ENCODE data around the gene SMIM14.

GRCh38 chr4:39544580-39545315 lies 93.9 kb downstream of the SMIM14 start:
- TF ChIP-seq RAD21 (IDR thresholded peaks at IDR 0.05; ENCODE audit: low read depth) (no peak), TCF12 (IDR thresholded peaks at IDR 0.05; ENCODE audit: low read depth) (no peak), EGR1 (IDR thresholded peaks at IDR 0.05) (no peak), MAX (IDR thresholded peaks at IDR 0.05) (no peak), EP300 (IDR thresholded peaks at IDR 0.05; ENCODE audit: borderline replicate concordance) (no peak), REST (IDR thresholded peaks at IDR 0.05; ENCODE audit: low read depth) (no peak), CEBPB (IDR thresholded peaks at IDR 0.05) (no peak), TEAD4 (IDR thresholded peaks at IDR 0.05) (no peak), YY1 (IDR thresholded peaks at IDR 0.05; ENCODE audit: low read depth) (no peak), USF1 (IDR thresholded peaks at IDR 0.05) (no peak), TAF1 (IDR thresholded peaks at IDR 0.05; ENCODE audit: low read depth) (no peak), ZBTB7A (IDR thresholded peaks at IDR 0.05; ENCODE audit: low read depth) (no peak), FOXM1 (IDR thresholded peaks at IDR 0.05; ENCODE audit: borderline replicate concordance, low read depth) (no peak), NFIC (IDR thresholded peaks at IDR 0.05) (no peak)
